DOHH2 (cell line): ENCODE measurements around the gene CA5A.

ENCODE experiments used
- H3F3A ChIP-seq: fragments of 200-600 bp; sonication (generic), shearing (Covaris generic); 2 replicates; pipeline ENCODE4 v1.6.0; 2016; ENCODE audit warnings: antibody characterized with exemption, mild to moderate bottlenecking; ENCODE audit not compliant: control insufficient read depth, insufficient read depth
- H3K27ac ChIP-seq: fragments of 200-600 bp; sonication (generic); 2 replicates; pipeline ENCODE4 v1.5.1; 2014; ENCODE audit warnings: low read depth, mild to moderate bottlenecking, low read length, moderate library complexity
- H3K27me3 ChIP-seq: fragments of 200-600 bp; sonication (generic); 2 replicates; pipeline ENCODE4 v1.6.1; 2014; ENCODE audit warnings: mild to moderate bottlenecking, low read length, mixed read lengths; ENCODE audit not compliant: control insufficient read depth
- H3K36me3 ChIP-seq: fragments of 200-600 bp; sonication (generic); 2 replicates; pipeline ENCODE4 v1.6.1; 2014; ENCODE audit warnings: mild to moderate bottlenecking, low read length, moderate library complexity, mixed read lengths; ENCODE audit not compliant: control insufficient read depth
- H3K4me1 ChIP-seq: fragments of 200-600 bp; sonication (generic); 2 replicates; pipeline ENCODE4 v1.6.1; 2014; ENCODE audit warnings: mild to moderate bottlenecking, low read length, mixed read lengths; ENCODE audit not compliant: control insufficient read depth
- H3K4me2 ChIP-seq: fragments of 200-600 bp; sonication (generic); 2 replicates; pipeline ENCODE4 v1.6.0; 2014; ENCODE audit warnings: mild to moderate bottlenecking, low read length, moderate library complexity
- H3K4me3 ChIP-seq: fragments of 200-600 bp; sonication (generic); 2 replicates; pipeline ENCODE4 v1.5.1; 2014; ENCODE audit warnings: mild to moderate bottlenecking, low read length, mixed read lengths
- H3K79me2 ChIP-seq: fragments of 200-600 bp; sonication (generic); 2 replicates; pipeline ENCODE4 v1.6.1; 2014; ENCODE audit warnings: mild to moderate bottlenecking, low read length, mixed read lengths; ENCODE audit not compliant: control insufficient read depth
- H3K9me2 ChIP-seq: fragments of 200-600 bp; sonication (generic); replicated peaks from 2 replicates; pipeline ENCODE4 v1.6.1; 2014; ENCODE audit warnings: mild to moderate bottlenecking, low read length, mixed read lengths; ENCODE audit not compliant: control insufficient read depth
- H3K9me3 ChIP-seq: fragments of 200-600 bp; sonication (generic); 2 replicates; pipeline ENCODE4 v1.6.1; 2014; ENCODE audit warnings: antibody characterized with exemption, low read length, mixed read lengths; ENCODE audit not compliant: control insufficient read depth, insufficient read depth
- H4K20me1 ChIP-seq: fragments of 200-600 bp; sonication (generic); 2 replicates; pipeline ENCODE4 v1.6.0; 2014; ENCODE audit warnings: low read depth, mild to moderate bottlenecking, antibody characterized with exemption, low read length, moderate library complexity; ENCODE audit not compliant: control insufficient read depth, insufficient read depth
- EZH2phosphoT487 ChIP-seq: fragments of 200-600 bp; sonication (generic); IDR thresholded peaks from 2 replicates; pipeline ENCODE4 v1.6.1; 2017; ENCODE audit warnings: borderline replicate concordance, mild to moderate bottlenecking, antibody characterized with exemption, low read length, moderate library complexity, mixed read lengths
- TF ChIP-seq, protein P1 (sequence below): fragments of 200-600 bp; sonication (generic); IDR thresholded peaks from one replicate; pipeline ENCODE4 v1.5.1; 2014; ENCODE audit warnings: antibody characterized with exemption, mild to moderate bottlenecking, low read depth, low read length; ENCODE audit not compliant: poor library complexity, severe bottlenecking

The CA5A gene

DNA sequence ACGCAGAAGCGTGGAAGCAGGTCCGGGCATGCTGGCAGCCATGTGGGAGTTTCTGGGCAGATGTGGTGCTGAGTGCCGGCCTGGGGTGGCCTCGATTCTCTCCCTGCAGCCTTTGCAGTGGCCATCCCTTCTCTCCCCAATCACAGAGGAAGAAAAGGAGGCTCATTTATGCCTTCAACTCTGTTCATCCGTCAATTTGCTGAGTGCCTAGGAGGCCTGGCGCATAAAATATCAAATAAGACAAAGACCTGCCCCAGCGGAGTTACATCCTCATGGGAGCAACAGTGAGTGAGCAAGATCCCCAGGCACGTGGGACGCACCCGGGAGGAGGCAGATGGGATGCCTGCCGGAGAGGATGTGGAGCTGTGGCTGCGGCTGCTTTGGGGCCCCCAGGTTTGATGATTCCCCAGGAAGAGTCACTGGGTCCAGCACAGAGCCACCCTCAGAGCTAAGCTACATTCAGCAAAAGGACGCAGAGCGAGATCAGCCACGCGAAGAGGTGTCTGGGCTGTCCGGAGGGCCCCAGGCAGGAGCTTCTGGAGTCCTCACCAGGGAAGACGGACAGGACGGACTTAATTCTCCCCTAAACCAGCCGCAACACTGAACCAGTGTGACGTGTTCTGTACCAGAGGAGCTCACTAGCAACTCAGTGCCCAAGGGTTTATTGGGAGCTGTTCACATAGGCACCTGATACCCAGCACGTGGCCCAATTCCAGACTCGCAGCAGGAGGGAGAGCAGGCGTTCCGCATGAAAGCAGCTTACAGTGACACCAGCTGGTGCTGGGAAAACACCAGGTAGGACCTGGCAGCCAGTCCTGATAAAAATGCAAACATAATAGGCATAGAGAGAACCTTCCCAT lies 11.3 kb downstream of the CA5A start:
- Histone ChIP-seq H3K4me1 (peaks cover 6% of the 10 kb centered on the region), H3K4me2 (no peak overlapping the region), H3K4me3 (no peak overlapping the region), H3K27me3 (peaks cover 34% of the 10 kb centered on the region), H3K9me3 (no peaks in the 10 kb centered on the region), H4K20me1 (no peaks in the 10 kb centered on the region), H3K9me2 (no peaks in the 10 kb centered on the region), H3K36me3 (no peaks in the 10 kb centered on the region), H3K27ac (no peak overlapping the region), H3F3A (no peaks in the 10 kb centered on the region), H3K79me2 (no peaks in the 10 kb centered on the region)
- TF ChIP-seq, protein P1, sequence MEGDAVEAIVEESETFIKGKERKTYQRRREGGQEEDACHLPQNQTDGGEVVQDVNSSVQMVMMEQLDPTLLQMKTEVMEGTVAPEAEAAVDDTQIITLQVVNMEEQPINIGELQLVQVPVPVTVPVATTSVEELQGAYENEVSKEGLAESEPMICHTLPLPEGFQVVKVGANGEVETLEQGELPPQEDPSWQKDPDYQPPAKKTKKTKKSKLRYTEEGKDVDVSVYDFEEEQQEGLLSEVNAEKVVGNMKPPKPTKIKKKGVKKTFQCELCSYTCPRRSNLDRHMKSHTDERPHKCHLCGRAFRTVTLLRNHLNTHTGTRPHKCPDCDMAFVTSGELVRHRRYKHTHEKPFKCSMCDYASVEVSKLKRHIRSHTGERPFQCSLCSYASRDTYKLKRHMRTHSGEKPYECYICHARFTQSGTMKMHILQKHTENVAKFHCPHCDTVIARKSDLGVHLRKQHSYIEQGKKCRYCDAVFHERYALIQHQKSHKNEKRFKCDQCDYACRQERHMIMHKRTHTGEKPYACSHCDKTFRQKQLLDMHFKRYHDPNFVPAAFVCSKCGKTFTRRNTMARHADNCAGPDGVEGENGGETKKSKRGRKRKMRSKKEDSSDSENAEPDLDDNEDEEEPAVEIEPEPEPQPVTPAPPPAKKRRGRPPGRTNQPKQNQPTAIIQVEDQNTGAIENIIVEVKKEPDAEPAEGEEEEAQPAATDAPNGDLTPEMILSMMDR, result no peak
- no peak for TF ChIP-seq EZH2phosphoT487

DNA sequence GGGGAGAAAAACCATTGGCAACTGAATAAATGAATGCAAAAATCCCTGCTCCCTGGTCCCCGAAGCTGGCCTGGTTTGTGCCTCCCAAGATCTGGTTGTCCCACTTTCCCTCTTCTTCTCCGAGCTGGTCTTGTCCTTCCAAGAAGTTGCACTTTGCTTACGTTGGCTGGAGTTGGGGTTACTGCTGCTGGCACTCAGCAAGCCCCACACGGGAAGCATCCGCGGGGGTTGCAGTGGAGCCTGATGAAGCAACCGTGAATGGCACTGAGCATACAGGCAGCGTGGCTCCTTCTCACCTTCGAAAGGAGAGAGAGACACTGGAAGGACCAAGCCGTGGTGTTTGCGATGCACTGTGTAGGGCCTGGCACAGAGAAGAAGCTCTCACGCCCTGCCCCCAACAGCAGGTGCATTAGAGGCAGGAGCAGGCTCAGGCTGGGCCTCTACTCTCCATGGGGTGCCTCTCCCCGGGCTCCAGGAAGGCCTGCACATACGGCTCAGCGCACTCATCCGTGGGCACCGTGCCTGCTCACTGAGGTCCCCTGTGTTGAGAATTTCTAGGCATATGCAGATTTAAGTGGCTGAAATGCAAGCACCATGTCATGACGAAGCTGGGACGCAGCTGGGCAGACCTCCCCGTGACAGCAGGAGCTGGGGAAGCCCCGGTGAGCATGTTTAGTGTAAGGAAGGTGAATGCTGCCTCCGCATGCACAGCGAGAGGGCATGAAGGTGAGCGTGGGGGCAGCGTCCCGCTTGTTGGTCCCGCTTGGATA lies 12.1 kb downstream of the CA5A start:
- Histone ChIP-seq H4K20me1 (no peaks in the 10 kb centered on the region), H3K27ac (no peak overlapping the region)
- TF ChIP-seq, protein P1, result no peak
- no peak for TF ChIP-seq EZH2phosphoT487

DNA sequence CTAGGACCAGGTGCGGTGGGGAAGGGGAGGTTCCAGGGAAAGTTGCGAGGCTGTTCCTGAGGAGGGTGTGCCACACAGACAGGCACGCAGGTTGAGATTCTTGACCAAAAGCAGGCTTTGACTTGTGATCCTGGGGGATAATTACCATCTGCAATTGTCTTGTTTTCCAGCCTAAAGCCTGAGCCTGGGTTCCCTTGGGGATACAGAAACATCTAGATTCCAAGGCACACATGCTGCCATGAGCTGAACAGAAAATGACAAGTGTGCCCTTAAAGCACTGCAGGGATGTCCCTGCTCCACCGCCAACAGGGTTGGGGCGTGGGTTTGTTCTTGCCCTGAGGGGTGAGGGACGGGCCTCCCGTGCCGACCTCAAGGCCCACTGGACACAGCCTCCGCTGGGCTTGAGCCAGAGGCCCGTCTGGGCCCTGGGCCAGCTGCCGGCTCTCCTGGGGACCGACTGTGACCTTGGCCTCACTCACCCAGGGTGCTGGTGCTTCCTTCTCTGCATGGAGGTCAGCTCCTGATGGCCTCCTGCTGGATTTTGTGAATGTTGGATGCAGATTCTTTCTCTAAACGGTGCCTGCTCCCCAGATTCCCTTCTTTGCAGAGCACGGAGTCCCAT lies 14.0 kb downstream of the CA5A start:
- no peak overlapping the region for H3K4me2 ChIP-seq
- no peak overlapping the region for H3K27ac ChIP-seq
- no peaks in the 10 kb centered on the region for H3F3A ChIP-seq
- H3K9me2 ChIP-seq, result no peaks in the 10 kb centered on the region
- H3K27me3 ChIP-seq, result peaks cover 34% of the 10 kb centered on the region
- H3K4me3 ChIP-seq, result no peak overlapping the region
- no peaks in the 10 kb centered on the region for H4K20me1 ChIP-seq
- H3K4me1 ChIP-seq, result peaks cover 6% of the 10 kb centered on the region
- no peaks in the 10 kb centered on the region for H3K79me2 ChIP-seq
- no peak for TF ChIP-seq EZH2phosphoT487
- TF ChIP-seq, protein P1, result no peak
- H3K36me3 ChIP-seq, result no peaks in the 10 kb centered on the region
- no peaks in the 10 kb centered on the region for H3K9me3 ChIP-seq

More for the DNA sequence above, 12.1 kb downstream of the CA5A start:
- Histone ChIP-seq H3K4me1 (peaks cover 6% of the 10 kb centered on the region), H3K36me3 (no peaks in the 10 kb centered on the region), H3F3A (no peaks in the 10 kb centered on the region), H3K9me3 (no peaks in the 10 kb centered on the region), H3K4me3 (no peak overlapping the region), H3K27me3 (peaks cover 34% of the 10 kb centered on the region), H3K4me2 (no peak overlapping the region), H3K9me2 (no peaks in the 10 kb centered on the region), H3K79me2 (no peaks in the 10 kb centered on the region)
